HepG2 (cell line): ENCODE data around the gene PRKAG1. TPM values are rescaled to one million over a fixed set of nuclear protein-coding genes. Genes with fewer than 3 reads are reported as not detected.

ENCODE experiments used
- ATAC-seq: fragments of 200-7000 bp; cut with Tn5 transposase; 3 replicates; pipeline ENCODE4 v1.9.1; 2020; ENCODE audit warnings: mild to moderate bottlenecking, moderate library complexity
- BruUV-seq: library from RNA; stranded (reverse); fragments of 400-500 nt; replicated peaks from 2 replicates; lab custom pipeline; 2021; lab: Mats Ljungman, UMichigan
- CTCF ChIA-PET: fragments of 300-600 bp; formaldehyde crosslinking; extraction: SDS; loops from one replicate; lab custom pipeline; 2021; ENCODE audit warnings: low total read pairs, inconsistent platforms, low intra/inter-chr PET ratio; lab: Yijun Ruan, JAX
- POLR2A ChIA-PET: fragments of 350-600 bp; sonication (Branson Sonifier 250); formaldehyde crosslinking; loops from one replicate; lab custom pipeline; 2020; ENCODE audit warnings: antibody characterized with exemption, inconsistent platforms; lab: Yijun Ruan, JAX
- DNase-seq: peaks from one replicate; pipeline ENCODE4 v3.0.0-alpha.2; 2015; ENCODE audit warnings: low spot score
- FAIRE-seq: peaks from 3 replicates; lab custom pipeline; 2011; peaks lifted over from hg19 to GRCh38; lab: Jason Lieb, UNC
- H2AFZ ChIP-seq: one replicate; pipeline ENCODE4 v1.6.1; 2011; ENCODE audit warnings: low read length, inconsistent platforms
- H3K27ac ChIP-seq: fragments of 300-600 bp; 3 replicates; pipeline ENCODE4 v1.8.0; 2011; ENCODE audit warnings: mixed run types, mild to moderate bottlenecking, mixed read lengths, low read length, inconsistent platforms; ENCODE audit not compliant: insufficient read depth; ENCODE audit errors: extremely low read length
- H3K27me3 ChIP-seq, 2 experiments: fragments of 200-600 bp in 1 of 2; 2 replicates in 1 of 2; 3 replicates in 1 of 2; pipeline versions ENCODE4 v1.6.0 to v1.8.0; 2011; ENCODE audit warnings: low read length in 2 of 2, mild to moderate bottlenecking in 2 of 2, moderate library complexity in 2 of 2, inconsistent platforms in 1 of 2; ENCODE audit not compliant: insufficient read depth in 2 of 2, control insufficient read depth in 1 of 2
- H3K36me3 ChIP-seq, 2 experiments: fragments of 200-600 bp in 1 of 2; replicated peaks in 1 of 2; 2 replicates in 1 of 2; 3 replicates in 1 of 2; pipeline versions ENCODE4 v1.5.1 to v1.8.0; 2011; ENCODE audit warnings: low read length in 2 of 2, inconsistent platforms in 1 of 2; ENCODE audit not compliant: insufficient read depth in 2 of 2, control insufficient read depth in 1 of 2
- H3K4me1 ChIP-seq: 2 replicates; pipeline ENCODE4 v1.5.1; 2012; ENCODE audit warnings: low read length, inconsistent platforms; ENCODE audit not compliant: insufficient read depth
- H3K4me2 ChIP-seq: 2 replicates; pipeline ENCODE4 v1.6.0; 2011; ENCODE audit warnings: low read depth, low read length, inconsistent platforms
- H3K4me3 ChIP-seq, 3 experiments: fragments of 200-600 bp in 1 of 3; sonication (generic), shearing (Covaris generic) in 1 of 3; replicated peaks in 1 of 3; 2 replicates each; pipeline ENCODE4 v1.5.1; 2011 to 2016; ENCODE audit warnings: low read length in 3 of 3, inconsistent platforms in 2 of 3, low read depth in 2 of 3, mild to moderate bottlenecking in 2 of 3, control low read depth in 1 of 3, mixed read lengths in 1 of 3; ENCODE audit not compliant: insufficient read depth in 1 of 3
- H3K79me2 ChIP-seq: one replicate; pipeline ENCODE4 v1.6.1; 2011; ENCODE audit warnings: low read length, inconsistent platforms; ENCODE audit not compliant: insufficient read depth
- H3K9ac ChIP-seq: 2 replicates; pipeline ENCODE4 v1.6.0; 2011; ENCODE audit warnings: mild to moderate bottlenecking, low read depth, low read length, inconsistent platforms; ENCODE audit not compliant: insufficient read depth
- H3K9me3 ChIP-seq: 2 replicates; pipeline ENCODE4 v1.5.1; 2012; ENCODE audit warnings: mild to moderate bottlenecking, low read length
- H4K20me1 ChIP-seq: 2 replicates; pipeline ENCODE4 v1.6.0; 2011; ENCODE audit warnings: inconsistent platforms, mild to moderate bottlenecking, low read length, moderate library complexity; ENCODE audit not compliant: insufficient read depth
- AGO2 ChIP-seq: fragments of 200-400 bp; formaldehyde crosslinking; optimal IDR thresholded peaks from 2 replicates; pipeline ENCODE3; 2017; ENCODE audit warnings: mild to moderate bottlenecking, low read depth, low read length, moderate library complexity
- CAMTA2 ChIP-seq: sonication (generic); formaldehyde crosslinking; IDR thresholded peaks from 2 replicates; pipeline ENCODE4 v1.4.0; 2020; ENCODE audit warnings: mild to moderate bottlenecking, missing genetic modification reagents, borderline replicate concordance
- FLYWCH1 ChIP-seq: sonication (generic); formaldehyde crosslinking; IDR thresholded peaks from 2 replicates; pipeline ENCODE4 v1.8.1; 2023; ENCODE audit warnings: mild to moderate bottlenecking, missing genetic modification reagents
- HIVEP1 ChIP-seq: sonication (generic); formaldehyde crosslinking; IDR thresholded peaks from 2 replicates; pipeline ENCODE4 v1.4.0; 2020; ENCODE audit warnings: mild to moderate bottlenecking, missing genetic modification reagents
- IRF2 ChIP-seq: IDR thresholded peaks from 2 replicates; pipeline ENCODE4 v1.6.1; 2018; ENCODE audit warnings: missing genetic modification reagents, missing compliant biosample characterization
- KAT8 ChIP-seq: IDR thresholded peaks from 2 replicates; pipeline ENCODE4 v1.6.1; 2016; ENCODE audit warnings: missing genetic modification reagents, missing compliant biosample characterization
- SAP130 ChIP-seq: IDR thresholded peaks from 2 replicates; pipeline ENCODE4 v1.6.1; 2016; ENCODE audit warnings: low read depth
- SMARCC2 ChIP-seq: fragments of 450-650 bp; IDR thresholded peaks from 2 replicates; pipeline ENCODE4 v1.6.1; 2017; ENCODE audit warnings: antibody characterized with exemption, mild to moderate bottlenecking
- SMYD3 ChIP-seq: sonication (generic); formaldehyde crosslinking; IDR thresholded peaks from 2 replicates; pipeline ENCODE4 v1.8.1; 2023; ENCODE audit warnings: mild to moderate bottlenecking, missing genetic modification reagents
- ZFP36 ChIP-seq: fragments of 150-350 bp; IDR thresholded peaks from 2 replicates; pipeline ENCODE4 v1.6.1; 2018; ENCODE audit warnings: borderline replicate concordance, low read length, low read depth; ENCODE audit not compliant: partially characterized antibody
- ZMYM4 ChIP-seq: sonication (generic); formaldehyde crosslinking; IDR thresholded peaks from 2 replicates; pipeline ENCODE4 v1.8.1; 2023; ENCODE audit warnings: mild to moderate bottlenecking, missing genetic modification reagents
- ZNF10 ChIP-seq: sonication (generic); formaldehyde crosslinking; IDR thresholded peaks from 2 replicates; pipeline ENCODE4 v1.4.0; 2020; ENCODE audit warnings: mild to moderate bottlenecking, low read depth, missing genetic modification reagents, borderline replicate concordance
- ZNF30 ChIP-seq: sonication (generic); formaldehyde crosslinking; IDR thresholded peaks from 2 replicates; pipeline ENCODE4 v1.5.0; 2020; ENCODE audit warnings: mild to moderate bottlenecking, missing genetic modification reagents
- ZNF335 ChIP-seq: sonication (generic); formaldehyde crosslinking; IDR thresholded peaks from 2 replicates; pipeline ENCODE4 v1.4.0; 2020; ENCODE audit warnings: missing genetic modification reagents
- ZNF782 ChIP-seq: sonication (generic); formaldehyde crosslinking; IDR thresholded peaks from 2 replicates; pipeline ENCODE4 v1.4.0; 2020; ENCODE audit warnings: missing genetic modification reagents, mild to moderate bottlenecking, borderline replicate concordance
- WGBS: methylation state at CpG from one replicate; pipeline ENCODE4 v1.1.6; 2017; ENCODE audit warnings: low lambda C conversion rate; 5-methylcytosine and 5-hydroxymethylcytosine counted together
- in situ Hi-C: cut with HindIII; loops from 2 replicates; pipeline ENCODE4 v1.10.0; 2017; ENCODE audit warnings: low pct_unique_long_range_greater_than_20kb; ENCODE audit not compliant: extremely low pct_ligation_motif_present
- intact Hi-C: fragments of 100-400 bp; cut with micrococcal nuclease; formaldehyde crosslinking; loops from one replicate; pipeline ENCODE4 v1.10.0; 2022; ENCODE audit not compliant: unreplicated experiment
- polyA plus RNA-seq, 8 experiments: library from polyadenylated mRNA; depleted of rRNA in 3 of 8; stranded (reverse) in 7 of 8; unstranded in 1 of 8; fragments of >200 nt; fragmentation: Illumina TruSeq in 4 of 8; extraction: Trizol in 4 of 8; gene quantifications; 2 replicates each; pipeline versions ENCODE4 v1.2.1 to v1.2.3, GENCODE V29; 2011 to 2016; ENCODE audit warnings: low read depth in 4 of 8, missing spikeins in 1 of 8, mixed read lengths in 1 of 8; ENCODE audit not compliant: insufficient read depth in 1 of 8
- total RNA-seq, 5 experiments: library from RNA; depleted of rRNA; stranded (reverse); fragments of >200 nt; fragmentation: Illumina TruSeq; extraction: Trizol; gene quantifications; 2 replicates each; pipeline ENCODE4 v1.2.3, GENCODE V29; 2016; ENCODE audit warnings: low read depth in 1 of 5
- TF ChIP-seq, protein P1 (sequence below): sonication (generic); formaldehyde crosslinking; IDR thresholded peaks from 2 replicates; pipeline ENCODE4 v1.8.0; 2022; ENCODE audit warnings: missing genetic modification reagents, mild to moderate bottlenecking, inconsistent platforms, borderline replicate concordance
- TF ChIP-seq, protein P2 (sequence below): sonication (generic); formaldehyde crosslinking; IDR thresholded peaks from 2 replicates; pipeline ENCODE4 v1.5.0; 2020; ENCODE audit warnings: mild to moderate bottlenecking, missing genetic modification reagents, moderate library complexity
- TF ChIP-seq, protein P3 (sequence below): sonication (generic); formaldehyde crosslinking; IDR thresholded peaks from 2 replicates; pipeline ENCODE4 v1.9.0; 2022; ENCODE audit warnings: missing genetic modification reagents, mild to moderate bottlenecking, borderline replicate concordance

The PRKAG1 gene
- total and polyA plus RNA-seq, 2 of the 13 experiments (the other 11 are each of a cell fraction or from before 2014, with no cell fraction given), result 26.1 to 32.8 TPM

DNA sequence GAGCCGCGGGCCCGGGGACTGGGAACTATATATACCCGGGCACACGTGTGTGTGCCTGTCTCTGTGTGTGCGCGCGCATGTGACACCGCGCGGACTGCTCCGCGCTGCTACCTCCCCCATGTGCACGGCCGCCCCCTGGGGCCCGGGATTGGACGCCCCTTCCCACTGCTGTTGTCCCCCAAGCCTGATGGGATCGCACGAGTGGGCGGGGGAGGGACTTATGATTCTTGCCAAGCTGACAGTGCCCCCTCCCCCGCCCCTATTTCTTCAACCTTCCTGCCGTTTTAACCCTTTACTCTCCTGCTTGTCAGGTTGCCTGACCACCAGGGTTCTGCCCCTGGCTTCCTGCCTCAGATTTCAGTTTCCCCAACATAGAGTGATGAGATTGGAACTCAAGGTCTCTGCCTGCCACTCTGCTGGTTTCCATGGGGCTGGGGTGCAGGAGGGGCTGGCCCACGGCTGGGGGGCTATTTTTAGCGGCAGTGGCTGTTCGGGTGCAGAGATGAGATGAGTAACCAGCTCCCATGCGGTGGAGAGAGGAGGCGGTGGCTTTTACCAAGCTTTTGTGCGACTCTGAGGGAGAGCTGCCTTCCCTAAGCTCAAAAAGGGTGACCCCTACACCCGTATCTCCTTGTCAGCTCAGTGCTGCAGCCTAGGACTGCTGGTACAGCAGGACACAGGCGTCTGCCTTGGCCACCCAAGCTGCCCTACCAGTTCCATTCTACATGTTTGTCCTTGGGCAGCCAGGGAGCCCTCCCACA is 19.0 kb downstream of the PRKAG1 start, which contains the start of gene DDN:
Gene DDN (minus strand): TSS at position 5 of the 761 bp plus-strand sequence. CDS start 88 bp downstream, outside the sequence.
- POLR2A ChIA-PET, result interaction anchor here (1.0 to 3.3 kb wide), 5 partner anchors 10 to 42 kb away, joined by 3 to 13 read pairs (median 4); partner anchors contain the start of gene ARF3
- TF ChIP-seq IRF2 (CRISPR knock-in tag) (no peak), ZNF335 (peak; percentile 85; the same call in 1 of the 2 replicates), HIVEP1 (CRISPR knock-in tag) (no peak), ZFP36 (no peak), ZNF10 (CRISPR knock-in tag) (no peak), AGO2 (peak; percentile 22), ZNF782 (no peak), SAP130 (CRISPR knock-in tag) (peak; percentile 49), ZNF30 (CRISPR knock-in tag) (no peak), CAMTA2 (CRISPR knock-in tag) (no peak), SMYD3 (CRISPR knock-in tag) (no peak), SMARCC2 (no peak), KAT8 (CRISPR knock-in tag) (no peak), ZMYM4 (CRISPR knock-in tag) (no peak), FLYWCH1 (CRISPR knock-in tag) (no peak)
- TF ChIP-seq, protein P1, sequence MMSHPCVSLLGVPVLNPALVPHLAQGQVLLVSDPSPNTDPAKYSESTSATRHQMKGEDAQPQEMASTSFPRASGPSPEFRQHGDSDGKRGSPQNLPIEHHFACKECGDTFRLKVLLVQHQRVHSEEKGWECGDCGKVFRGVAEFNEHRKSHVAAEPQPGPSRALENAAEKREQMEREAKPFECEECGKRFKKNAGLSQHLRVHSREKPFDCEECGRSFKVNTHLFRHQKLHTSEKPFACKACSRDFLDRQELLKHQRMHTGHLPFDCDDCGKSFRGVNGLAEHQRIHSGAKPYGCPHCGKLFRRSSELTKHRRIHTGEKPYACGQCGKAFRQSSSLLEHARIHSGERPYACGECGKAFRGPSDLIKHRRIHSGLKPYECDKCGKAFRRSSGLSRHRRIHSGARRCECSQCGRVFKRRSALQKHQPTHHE (CRISPR knock-in tag), result no peak
- TF ChIP-seq, protein P2, sequence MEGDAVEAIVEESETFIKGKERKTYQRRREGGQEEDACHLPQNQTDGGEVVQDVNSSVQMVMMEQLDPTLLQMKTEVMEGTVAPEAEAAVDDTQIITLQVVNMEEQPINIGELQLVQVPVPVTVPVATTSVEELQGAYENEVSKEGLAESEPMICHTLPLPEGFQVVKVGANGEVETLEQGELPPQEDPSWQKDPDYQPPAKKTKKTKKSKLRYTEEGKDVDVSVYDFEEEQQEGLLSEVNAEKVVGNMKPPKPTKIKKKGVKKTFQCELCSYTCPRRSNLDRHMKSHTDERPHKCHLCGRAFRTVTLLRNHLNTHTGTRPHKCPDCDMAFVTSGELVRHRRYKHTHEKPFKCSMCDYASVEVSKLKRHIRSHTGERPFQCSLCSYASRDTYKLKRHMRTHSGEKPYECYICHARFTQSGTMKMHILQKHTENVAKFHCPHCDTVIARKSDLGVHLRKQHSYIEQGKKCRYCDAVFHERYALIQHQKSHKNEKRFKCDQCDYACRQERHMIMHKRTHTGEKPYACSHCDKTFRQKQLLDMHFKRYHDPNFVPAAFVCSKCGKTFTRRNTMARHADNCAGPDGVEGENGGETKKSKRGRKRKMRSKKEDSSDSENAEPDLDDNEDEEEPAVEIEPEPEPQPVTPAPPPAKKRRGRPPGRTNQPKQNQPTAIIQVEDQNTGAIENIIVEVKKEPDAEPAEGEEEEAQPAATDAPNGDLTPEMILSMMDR (CRISPR knock-in tag), result peak; percentile 35; the same call in 1 of the 2 replicates
- TF ChIP-seq, protein P3, sequence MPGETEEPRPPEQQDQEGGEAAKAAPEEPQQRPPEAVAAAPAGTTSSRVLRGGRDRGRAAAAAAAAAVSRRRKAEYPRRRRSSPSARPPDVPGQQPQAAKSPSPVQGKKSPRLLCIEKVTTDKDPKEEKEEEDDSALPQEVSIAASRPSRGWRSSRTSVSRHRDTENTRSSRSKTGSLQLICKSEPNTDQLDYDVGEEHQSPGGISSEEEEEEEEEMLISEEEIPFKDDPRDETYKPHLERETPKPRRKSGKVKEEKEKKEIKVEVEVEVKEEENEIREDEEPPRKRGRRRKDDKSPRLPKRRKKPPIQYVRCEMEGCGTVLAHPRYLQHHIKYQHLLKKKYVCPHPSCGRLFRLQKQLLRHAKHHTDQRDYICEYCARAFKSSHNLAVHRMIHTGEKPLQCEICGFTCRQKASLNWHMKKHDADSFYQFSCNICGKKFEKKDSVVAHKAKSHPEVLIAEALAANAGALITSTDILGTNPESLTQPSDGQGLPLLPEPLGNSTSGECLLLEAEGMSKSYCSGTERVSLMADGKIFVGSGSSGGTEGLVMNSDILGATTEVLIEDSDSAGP (CRISPR knock-in tag), result 0 out of 2 replicates have a peak, but pooled peaks have one; percentile 4

More for the DNA sequence above, 19.0 kb downstream of the PRKAG1 start, which contains the start of gene DDN:
- H3K4me3 ChIP-seq, result peak within 1 kb of the TSS; percentile 53 to 75 (median 58)
- TSS peak; percentile 43 for BruUV-seq
- H3K27ac ChIP-seq, result no peak within 1 kb of the TSS
- DNase-seq, result no peak
- H2AFZ ChIP-seq, result no peak within 1 kb of the TSS
- peak within 1 kb of the TSS; percentile 53 for H3K9ac ChIP-seq
- H3K4me2 ChIP-seq, result peak within 1 kb of the TSS; percentile 95
- in situ Hi-C loops, result no loop called here
- peaks cover 53% of the 10 kb centered on the region for H3K4me1 ChIP-seq
- H3K27me3 ChIP-seq, result peaks cover 5 to 26% of the 10 kb centered on the region in 2 experiments; a peak in 4 of 5 replicates
- no peaks in the 10 kb centered on the region for H3K9me3 ChIP-seq
- ATAC-seq, result peak; percentile 34
- no peaks in the 10 kb centered on the region; the same call in 1 of the 2 replicates for H4K20me1 ChIP-seq
- intact Hi-C loops, result loop anchor here (5.0 kb wide), 1 partner anchor 568 kb away; the partner anchor contains the start of gene MCRS1
- CTCF ChIA-PET, result no interaction called here
- 37% methylated on average over 13 of the region's 30 CpGs for WGBS
- no peak for FAIRE-seq
- no peaks in the 10 kb centered on the region for H3K79me2 ChIP-seq
- H3K36me3 ChIP-seq, result peaks cover 8 to 20% of the 10 kb centered on the region in 2 experiments
